GM18505 (cell line): ENCODE measurements around the gene SAMD11.

ENCODE experiments used
- ATAC-seq: cut with Tn5 transposase; IDR thresholded peaks from one replicate; pipeline ENCODE4 v1.9.1; 2021; ENCODE audit not compliant: unreplicated experiment
- POLR2A ChIP-seq: IDR thresholded peaks from 4 replicates; pipeline ENCODE4 v1.6.1; 2011; ENCODE audit warnings: borderline replicate concordance; ENCODE audit not compliant: insufficient read depth, insufficient read length; ENCODE audit errors: extremely low read depth

The SAMD11 gene

DNA sequence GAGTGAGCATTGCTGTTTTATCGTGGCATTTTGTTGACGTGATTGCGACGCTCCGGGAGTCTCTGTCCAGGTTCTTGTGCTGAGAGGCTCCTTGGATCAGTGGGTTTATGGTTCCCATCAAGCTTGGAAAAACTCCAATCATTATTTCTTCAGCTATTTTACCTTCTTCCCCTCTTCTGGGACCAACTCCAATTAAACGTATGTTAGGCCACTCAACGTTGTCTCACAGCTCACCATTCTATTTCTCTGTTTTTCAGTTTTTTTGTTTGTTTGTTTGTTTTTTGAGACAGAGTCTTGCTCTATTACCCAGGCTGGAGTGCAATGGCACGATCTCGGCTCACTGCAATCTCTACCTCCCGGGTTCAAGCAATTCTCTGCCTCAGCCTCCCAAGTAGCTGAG lies 68.2 kb downstream of the SAMD11 start:
- TF ChIP-seq POLR2A, result no peak
- ATAC-seq, result no peak

DNA sequence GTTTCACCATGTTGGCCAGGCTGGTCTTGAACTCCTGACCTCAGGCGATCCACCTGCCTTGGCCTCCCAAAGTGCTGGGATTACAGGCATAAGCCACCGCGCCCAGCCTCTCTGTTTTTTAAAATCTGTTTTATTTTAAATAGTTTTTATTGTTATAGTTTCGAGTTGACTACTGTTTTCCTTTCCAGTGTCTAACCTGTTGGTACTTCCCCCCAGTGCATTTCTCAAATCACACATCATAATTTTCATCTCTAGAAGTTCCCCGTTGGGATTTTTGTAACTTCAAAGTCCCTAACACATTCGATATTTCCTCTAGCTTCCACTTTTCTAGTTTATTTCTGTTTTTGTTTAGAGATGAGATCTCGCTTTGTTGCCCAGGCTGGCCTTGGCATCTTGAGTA lies 68.6 kb downstream of the SAMD11 start:
- ATAC-seq, result no peak
- TF ChIP-seq POLR2A, result no peak

- ATAC-seq, result no peak
- no peak for TF ChIP-seq POLR2A
These were observed 69.8 kb downstream of the SAMD11 start for GRCh38 chr1:993379-993995.
